NCI-H1436 treated with DMSO at 0.1 percent for 48 hours (cell line): ENCODE measurements around the gene ZNF587.
"Not testable (repeated sequence)": the region's sequence is repeated elsewhere in the genome, so short reads cannot be mapped to it uniquely, and the experiment has no call there.

Source experiments
- DNase-seq: peaks from one replicate; lab custom pipeline; 2025; lab: John Stamatoyannopoulos, UW

ZNF587 gene

DNA sequence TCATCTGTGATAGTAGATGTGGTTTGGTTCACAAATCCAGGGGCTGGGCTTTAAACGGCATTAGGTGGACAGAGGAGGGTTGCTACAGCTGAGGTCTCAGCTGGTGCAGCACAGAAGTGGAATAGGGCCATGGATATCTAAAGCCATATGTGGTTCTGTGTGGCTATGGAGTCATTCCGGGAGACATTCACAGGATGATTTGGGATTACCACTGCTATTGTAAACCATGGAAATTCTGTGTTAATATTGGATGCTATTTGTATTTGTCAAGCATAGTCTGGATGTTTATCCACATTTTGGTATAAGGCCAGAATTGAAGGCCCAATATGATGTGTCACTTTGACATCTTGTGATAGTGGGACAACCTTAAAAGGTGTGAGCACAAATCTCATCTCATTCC, 26.5 kb upstream of the ZNF587 start:
- not testable (repeated sequence) for DNase-seq

DNA sequence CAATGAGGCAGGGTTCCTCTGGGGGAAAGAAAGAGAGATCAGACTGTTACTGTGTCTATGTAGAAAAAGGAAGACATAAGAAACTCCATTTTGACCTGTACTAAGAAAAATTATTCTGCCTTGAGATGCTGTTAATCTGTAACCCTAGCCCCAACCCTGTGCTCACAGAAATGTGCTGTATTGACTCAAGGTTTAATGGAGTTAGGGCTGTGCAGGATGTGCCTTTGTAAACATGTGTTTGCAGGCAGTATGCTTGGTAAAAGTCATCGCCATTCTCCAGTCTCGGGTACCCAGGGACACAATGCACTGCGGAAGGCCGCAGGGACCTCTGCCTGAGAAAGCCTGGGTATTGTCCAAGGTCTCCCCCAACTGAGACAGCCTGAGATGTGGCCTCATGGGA, 26.1 kb upstream of the ZNF587 start:
- not testable (repeated sequence) for DNase-seq

DNA sequence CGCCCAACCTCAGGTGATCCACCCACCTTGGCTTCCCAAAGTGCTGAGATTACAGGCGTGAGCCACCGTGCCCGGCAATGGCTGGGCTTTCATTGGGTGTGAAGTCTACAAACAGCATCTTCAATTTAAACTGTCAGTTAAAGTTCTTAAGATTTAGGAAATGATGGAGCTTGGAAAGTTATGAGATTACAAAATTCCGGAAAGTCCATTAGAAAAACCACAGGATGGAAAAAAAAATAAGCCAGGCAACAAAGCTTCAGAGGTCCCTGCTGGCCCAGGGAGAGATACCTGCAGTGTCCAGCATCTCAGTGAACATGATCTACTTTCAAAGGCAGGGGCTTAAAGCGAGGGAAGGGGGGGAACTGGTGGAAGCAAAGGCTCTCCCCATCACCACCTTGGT, 24.1 kb upstream of the ZNF587 start:
- DNase-seq, result no peak

DNA sequence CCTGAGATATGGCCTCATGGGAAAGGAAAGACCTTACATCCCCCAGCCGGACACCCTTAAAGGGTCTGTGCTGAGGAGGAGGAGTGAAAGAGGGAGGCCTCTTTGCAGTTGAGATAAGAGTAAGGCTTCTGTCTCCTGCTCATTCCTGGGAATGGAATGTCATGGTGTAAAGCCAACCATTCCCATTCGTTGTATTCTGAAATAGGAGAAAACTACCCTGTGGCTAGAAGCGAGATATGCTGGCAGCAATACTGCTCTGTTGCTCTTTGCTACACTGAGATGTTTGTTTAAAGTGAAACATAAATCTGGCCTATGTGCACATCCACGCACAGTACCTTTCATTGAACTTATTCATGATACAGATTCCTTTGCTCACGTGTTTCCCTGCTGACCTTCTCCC, 20.3 kb upstream of the ZNF587 start:
- no peak for DNase-seq

DNA sequence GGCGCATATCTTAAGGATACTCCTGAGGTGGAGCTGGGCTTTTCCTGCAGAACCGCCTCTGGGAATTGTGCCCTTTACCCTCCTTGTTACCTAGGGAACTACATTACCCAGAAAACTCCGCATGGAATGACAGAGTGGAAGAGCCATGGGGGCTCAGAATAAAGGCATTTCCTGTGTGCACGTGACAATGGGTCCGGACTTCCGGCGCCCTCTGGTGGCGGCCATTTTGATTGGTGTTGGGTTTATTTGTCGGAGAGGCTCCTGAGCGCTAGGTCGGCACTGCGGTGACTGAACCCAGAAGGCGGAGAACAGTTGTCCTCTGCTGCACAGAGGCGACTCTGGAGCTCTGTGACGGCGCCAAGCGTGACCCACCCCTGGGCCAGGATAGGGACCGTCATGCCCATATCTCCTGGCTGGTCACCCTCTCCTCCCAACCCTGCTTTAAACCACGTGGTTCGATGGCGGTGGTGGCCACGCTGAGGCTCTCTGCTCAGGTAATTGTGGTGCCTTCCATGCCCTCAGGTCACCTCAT, 19.5 kb upstream of the ZNF587 start, which contains the start of gene ZNF587B:
Gene ZNF587B, plus strand, starts transcription at position 229 of the 532 bp plus-strand sequence. Its CDS starts 230 bp downstream, at position 459.
- no peak for DNase-seq

DNA sequence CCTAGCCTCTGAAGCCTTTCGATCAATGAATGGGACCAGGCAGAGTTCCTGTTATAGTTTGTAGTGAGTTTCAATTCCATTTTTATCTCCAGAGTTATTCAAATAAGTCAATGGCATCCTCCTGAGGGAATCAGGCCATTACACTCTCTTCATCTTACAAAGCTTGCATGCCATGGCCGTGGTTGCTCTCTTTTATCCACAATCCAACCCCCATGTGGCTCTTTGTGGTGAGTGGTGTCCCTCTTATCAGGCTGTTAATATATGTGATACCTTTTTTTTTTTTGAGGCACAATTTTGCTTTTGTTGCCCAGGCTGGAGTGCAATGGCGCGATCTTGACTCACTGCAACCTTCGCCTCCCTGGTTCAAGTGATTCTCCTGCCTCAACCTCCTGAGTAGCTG, 12.7 kb upstream of the ZNF587 start:
- DNase-seq, result not testable (repeated sequence)

DNA sequence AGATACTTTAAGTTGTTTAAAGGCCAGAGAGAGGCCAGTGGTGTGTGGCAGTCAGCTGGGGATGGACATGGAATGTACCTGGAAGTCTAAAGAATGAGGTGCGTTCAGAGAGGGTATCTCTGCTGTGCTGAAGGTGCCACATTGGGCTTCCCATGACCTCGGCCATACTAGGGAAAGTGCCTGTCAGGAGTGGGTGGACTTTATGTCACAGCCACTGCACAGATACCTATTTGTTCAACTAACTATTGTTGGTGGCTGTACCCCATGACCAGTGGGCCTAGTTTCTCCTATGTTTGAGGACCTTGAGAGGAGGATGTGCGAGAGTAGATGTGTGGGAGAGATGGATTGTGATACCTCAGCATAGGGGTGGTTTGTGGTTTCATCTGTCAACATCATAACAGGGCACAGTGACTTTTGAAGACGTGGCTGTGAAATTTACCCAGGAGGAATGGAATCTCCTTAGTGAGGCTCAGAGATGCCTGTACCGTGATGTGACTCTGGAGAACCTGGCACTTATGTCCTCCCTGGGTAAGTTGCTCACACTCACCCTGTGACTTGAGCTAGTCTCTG, 11.0 kb upstream of the ZNF587 start:
- not testable (repeated sequence) for DNase-seq

DNA sequence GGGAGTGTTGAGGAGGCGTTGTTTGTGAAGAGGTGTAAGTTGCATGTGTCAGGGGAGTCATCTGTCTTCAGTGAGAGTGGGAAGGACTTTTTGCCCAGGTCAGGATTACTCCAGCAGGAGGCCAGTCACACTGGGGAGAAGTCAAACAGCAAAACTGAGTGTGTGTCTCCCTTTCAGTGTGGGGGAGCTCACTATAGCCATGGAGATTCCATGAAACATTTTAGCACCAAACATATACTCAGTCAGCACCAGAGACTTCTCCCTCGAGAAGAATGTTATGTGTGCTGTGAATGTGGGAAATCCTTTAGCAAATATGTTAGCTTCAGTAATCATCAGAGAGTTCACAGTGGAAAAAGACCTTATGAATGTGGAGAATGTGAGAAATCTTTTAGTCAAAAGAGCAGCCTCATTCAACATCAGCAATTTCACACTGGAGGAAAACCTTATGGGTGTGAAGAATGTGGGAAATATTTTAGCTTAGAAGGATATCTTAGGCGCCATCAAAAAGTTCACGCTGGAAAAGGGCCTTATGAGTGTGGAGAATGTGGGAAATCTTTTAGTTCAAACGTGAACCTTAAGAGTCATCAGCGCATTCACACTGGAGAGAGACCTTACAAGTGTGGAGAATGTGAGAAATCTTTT, 8.4 kb upstream of the ZNF587 start:
- DNase-seq, result no peak

DNA sequence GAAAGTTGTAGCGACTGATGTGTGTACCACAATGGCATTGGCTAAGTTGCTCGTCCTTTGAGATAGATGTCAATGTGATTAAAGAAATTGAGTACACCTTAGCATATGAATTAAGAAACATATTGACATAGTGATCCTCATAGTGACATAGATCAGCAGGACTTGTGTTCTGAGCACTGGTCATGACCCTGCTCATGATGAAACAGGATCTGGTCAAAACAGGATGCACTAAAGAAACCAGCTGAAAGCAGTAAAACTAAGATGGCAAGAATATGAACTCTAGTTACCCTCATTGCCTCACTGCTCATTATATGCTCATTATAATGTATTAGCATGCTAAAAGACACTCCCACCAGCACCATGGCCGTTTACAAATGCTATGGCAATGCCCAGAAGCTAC, 2.5 kb upstream of the ZNF587 start:
- DNase-seq, result not testable (repeated sequence)

DNA sequence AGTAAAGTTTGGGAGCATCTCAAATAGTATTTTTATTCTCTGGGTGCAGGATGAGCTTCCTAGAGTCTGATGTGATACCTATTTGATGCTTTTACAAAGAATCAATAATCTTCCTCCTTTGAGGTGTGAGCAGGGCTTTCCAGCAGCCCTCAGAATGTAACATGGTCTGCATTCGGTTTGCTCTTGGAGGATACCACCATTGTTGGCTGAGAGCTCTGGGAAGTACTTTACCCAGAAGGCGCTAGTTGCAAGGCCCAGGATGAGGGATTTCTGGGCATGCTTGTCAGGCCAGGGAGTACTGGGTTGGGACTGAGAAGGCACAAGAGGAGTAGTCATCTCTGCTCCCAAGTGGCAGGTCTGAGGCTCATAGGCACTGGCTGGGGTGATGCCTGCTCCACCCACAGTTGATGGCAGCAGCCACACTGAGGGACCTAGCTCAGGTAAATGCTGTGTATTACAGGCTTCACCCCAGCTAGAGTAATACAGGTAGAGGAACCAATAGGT, 445 bp upstream of the ZNF587 start:
- DNase-seq, result not testable (repeated sequence)

DNA sequence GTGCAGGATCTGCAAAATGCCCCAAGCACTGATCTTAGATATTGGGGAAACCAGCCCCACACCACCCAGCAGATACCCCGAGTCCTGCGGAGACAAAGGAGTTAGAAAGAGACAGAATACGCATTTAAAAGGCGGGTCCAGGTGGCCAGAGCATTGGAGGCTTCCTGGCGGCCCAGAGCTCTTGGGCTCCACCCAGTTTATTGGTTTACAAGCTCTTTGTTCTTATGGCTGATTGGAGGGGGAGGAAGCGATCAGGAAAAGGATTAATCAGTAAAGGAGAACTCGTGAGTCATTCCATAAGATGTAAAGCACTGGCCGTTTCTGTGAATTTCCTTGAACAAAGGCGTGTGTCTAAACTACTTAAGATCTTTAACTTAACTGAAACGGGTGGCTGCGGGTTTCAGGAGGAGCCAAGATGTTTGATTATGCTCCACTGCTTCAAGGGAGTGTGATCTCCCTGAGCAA, 926 bp downstream of the ZNF587 start:
- no peak for DNase-seq

DNA sequence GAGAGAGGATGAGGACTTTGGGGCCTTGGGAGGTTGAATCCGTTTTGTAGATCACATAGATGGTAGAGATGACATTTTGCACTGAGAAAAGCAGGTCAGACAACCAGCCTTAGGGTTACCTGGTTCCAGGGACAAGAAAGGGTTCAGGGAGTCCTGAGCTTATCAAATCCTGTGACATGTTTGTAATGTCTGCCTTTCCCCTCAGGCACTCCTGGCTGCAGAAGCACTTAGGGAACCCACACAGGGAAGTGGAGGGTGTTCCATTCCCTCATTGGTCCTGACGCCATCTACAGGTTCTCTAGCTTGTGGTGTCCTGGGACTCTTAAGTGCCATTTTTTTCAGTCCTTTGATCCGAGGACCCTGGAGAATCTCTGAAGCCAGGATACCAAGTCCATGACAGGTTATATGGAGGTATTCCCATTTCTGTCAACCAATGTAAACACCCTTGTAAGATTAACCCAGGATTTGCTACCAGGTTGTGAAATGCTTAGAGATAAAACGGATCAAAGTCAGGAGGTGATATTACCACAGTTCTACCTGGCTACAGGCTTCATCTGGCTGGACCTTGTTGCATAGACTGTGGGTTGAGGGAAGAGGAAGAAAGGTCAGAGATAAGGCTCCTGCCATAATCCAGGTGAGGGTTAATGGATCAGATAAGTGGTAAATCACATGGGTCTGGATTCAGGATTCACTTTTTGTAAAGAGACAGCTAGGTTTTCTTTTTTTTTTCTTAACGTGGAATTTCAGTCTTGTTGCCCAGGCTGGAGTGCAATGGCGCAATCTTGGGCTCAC, 2.3 kb downstream of the ZNF587 start:
- DNase-seq, result not testable (repeated sequence)

DNA sequence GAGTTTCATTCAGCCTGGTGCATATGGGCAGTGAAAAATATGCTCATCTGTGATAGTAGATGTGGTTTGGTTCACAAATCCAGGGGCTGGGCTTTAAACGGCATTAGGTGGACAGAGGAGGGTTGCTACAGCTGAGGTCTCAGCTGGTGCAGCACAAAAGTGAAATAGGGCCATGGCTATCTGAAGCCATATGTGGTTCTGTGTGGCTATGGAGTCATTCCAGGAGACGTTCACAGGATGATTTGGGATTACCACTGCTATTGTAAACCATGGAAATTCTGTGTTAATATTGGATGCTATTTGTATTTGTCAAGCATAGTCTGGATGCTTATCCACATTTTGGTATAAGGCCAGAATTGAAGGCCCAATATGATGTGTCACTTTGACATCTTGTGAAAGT, 4.5 kb downstream of the ZNF587 start:
- DNase-seq, result not testable (repeated sequence)

DNA sequence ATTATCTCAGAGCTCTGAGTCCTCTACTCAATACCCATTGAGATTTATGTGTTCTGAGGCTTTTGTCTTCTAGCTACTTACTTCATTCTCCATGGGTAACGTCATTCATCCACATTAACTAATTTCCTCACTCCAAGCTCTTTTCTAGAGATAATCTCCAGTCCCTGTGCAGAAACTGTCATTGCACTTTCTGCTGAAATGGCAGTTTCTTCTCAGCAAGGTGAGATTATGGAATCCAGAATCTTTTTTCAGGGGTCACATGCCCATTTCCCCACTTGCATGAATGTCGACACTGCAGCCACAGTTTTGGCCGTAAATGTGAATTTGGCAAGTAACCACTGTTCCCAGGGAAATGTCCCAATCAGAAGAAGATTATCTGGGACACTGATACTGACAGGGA, 12.7 kb downstream of the ZNF587 start:
- DNase-seq, result not testable (repeated sequence)

DNA sequence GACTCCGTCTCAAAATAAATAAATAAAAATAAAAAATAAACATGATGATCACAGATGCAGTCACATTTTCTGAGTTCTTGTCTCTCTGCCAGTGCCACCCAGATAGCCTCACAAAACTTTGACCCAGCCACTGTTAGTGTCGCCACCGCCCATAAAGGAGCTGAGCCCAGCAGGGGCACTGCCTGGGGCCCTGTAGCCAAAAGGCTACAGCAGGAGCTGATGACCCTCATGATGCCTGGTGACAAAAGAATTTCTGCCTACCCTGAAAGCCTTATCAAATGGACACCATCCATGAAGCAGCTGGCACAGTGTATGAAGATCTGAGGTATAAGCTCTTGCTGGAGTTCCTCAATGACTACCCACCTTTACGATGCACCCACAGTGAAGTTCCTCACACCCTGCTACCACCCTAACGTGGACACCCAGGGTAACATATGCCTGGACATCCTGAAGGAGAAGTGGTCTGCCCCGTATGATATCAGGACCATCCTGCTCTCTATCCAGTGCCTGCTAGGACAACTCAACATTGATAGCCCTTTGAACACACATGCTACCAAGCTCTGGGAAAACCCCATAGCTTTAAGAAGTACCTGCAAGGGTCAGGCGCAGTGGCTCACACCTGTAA, 18.3 kb downstream of the ZNF587 start:
- no peak for DNase-seq

DNA sequence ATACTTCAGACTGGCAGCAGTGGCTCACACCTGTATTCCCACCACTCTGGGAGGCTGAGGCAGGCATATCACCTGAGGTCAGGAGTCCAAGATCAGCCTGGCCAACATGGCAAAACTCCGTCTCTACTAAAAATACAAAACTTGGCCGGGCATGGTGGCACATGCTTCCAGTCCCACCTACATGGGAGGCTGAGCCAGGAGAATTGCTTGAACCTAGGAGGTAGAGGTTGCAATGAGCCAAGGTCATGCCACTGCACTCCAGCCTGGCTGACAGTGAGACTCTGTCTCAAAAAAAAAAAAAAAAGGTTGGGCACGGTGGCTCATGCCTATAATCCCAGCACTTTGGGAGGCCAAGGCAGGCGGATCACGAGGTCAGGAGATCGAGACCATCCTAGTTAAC, 20.0 kb downstream of the ZNF587 start:
- not testable (repeated sequence) for DNase-seq

DNA sequence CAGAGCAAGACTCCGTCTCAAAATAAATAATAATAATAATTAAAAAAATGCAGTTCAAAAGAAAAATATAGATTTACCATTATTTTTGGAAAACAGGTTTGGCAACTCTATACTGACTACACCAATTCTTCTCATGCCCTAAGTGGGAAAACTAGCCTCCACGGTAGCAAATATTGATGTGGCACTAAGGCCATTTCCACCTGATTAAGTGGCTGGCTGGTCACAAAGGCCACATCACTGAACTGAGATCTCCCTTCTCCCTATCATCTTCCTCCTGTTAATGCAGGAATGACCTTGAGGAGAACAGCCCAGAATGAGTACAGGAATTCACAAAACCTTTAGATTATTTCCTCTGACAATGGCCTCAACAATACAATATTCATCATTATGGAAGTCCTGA, 20.6 kb downstream of the ZNF587 start:
- DNase-seq, result no peak

DNA sequence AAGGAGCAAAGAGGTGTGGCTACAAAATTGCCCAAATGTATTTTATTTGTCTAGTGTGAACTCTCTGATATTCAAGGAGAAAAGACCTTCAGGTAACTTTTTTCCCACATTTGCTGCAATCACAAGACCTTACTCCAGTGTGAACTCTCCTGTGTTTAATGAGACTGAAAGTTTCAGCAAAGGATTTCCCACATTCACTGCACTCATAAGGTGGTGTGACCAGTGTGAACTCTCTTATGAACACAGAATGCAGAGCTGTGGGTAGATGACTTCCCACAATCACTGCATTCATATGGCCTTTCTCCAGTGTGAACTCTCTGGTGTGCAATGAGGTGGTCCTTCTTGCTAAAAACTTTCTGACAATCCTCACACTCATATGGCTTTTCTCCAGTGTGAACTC, 22.8 kb downstream of the ZNF587 start:
- no peak for DNase-seq

DNA sequence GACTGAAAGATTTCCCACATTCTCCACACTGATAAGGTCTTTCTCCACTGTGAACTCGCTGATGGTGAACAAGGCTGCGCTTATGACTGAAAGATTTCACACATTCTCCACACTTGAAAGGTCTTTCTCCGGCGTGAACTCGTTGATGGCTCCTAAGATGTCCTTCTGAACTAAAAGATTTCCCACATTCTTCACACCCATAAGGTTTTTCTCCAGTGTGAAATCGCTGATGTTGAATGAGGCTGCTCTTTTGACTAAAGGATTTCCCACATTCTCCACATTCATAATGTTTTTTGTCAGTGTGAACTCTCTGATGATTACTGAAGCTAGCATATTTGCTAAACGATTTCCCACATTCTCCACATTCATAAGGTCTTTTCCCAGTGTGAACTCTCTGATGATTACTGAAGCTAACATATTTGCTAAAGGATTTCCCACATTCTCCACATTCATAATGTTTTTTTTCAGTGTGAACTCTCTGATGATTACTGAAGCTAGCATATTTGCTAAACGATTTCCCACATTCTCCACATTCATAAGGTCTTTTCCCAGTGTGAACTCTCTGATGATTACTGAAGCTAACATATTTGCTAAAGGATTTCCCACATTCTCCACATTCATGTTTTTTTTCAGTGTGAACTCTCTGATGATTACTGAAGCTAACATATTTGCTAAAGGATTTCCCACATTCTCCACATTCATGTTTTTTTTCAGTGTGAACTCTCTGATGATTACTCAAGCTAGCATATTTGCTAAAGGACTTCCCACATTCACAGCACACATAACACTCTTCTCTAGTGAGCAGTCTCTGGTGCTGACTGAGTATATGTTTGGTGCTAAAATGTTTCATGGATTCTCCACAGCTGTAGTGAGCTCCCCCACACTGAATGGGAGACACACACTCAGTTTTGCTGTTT, 24.5 kb downstream of the ZNF587 start:
- not testable (repeated sequence) for DNase-seq

DNA sequence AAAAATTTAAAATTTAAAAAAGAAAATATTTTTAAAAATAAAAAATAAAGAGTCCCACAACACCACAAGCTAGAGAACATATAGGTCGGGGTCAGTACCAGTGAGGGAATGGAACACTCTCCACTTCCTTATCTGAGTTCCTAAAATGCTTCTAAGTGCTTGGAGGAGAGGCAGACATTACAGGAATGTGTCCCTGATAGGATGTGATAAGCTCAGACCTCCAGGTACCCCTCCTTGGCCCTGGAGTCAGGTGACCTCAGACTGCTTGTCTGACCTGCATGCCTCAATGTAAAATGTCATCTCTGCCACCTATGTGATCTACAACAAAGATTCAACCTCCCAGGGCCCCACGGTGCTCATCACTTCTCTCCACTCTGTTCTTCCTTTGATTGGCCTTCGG, 36.4 kb downstream of the ZNF587 start:
- no peak for DNase-seq
